HG02885 (cell line): Measurements from ENCODE around the gene LETM1.

Experiments used
- ATAC-seq: cut with Tn5 transposase; IDR thresholded peaks from one replicate; pipeline ENCODE4 v1.9.1; 2021; ENCODE audit warnings: mild to moderate bottlenecking; ENCODE audit not compliant: unreplicated experiment, poor library complexity

LETM1 gene

GRCh38 chr4:1856071-1856942, at the start of gene LETM1:
LETM1 (minus strand) TSS chr4:1856156; CDS start chr4:1855950, 206 bp downstream.
- ATAC-seq, result peak; percentile 93

- ATAC-seq, result no peak
These were observed 48.1 kb upstream of the LETM1 start for GRCh38 chr4:1904042-1904441.

GRCh38 chr4:1903035-1903434, 47.1 kb upstream of the LETM1 start:
- ATAC-seq, result no peak

- no peak for ATAC-seq
These were observed 46.3 kb upstream of the LETM1 start for GRCh38 chr4:1902243-1902642.

DNA sequence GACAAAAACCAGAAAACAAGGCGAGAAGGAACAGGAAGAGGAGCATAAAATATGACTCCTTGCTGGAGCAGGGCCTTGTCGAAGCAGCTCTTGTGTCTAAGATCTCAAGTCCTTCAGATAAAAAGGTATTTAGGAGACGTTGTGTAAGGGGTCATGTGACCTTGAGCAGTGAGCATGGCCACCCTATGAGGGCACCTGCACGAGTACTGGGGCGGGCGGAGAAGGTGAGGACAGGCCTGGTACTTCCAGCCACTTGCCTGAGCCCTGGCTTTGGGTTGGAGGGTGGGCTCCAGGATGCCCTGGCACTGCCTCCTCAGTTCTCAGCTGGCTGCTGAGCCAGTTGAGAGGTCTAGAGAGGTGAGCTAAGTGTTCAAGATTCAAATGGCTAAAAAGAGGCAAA, 45.2 kb upstream of the LETM1 start:
- no peak for ATAC-seq

GRCh38 chr4:1900624-1901023, 44.7 kb upstream of the LETM1 start:
- ATAC-seq, result no peak

GRCh38 chr4:1900087-1900433, 44.1 kb upstream of the LETM1 start:
- ATAC-seq, result no peak

DNA sequence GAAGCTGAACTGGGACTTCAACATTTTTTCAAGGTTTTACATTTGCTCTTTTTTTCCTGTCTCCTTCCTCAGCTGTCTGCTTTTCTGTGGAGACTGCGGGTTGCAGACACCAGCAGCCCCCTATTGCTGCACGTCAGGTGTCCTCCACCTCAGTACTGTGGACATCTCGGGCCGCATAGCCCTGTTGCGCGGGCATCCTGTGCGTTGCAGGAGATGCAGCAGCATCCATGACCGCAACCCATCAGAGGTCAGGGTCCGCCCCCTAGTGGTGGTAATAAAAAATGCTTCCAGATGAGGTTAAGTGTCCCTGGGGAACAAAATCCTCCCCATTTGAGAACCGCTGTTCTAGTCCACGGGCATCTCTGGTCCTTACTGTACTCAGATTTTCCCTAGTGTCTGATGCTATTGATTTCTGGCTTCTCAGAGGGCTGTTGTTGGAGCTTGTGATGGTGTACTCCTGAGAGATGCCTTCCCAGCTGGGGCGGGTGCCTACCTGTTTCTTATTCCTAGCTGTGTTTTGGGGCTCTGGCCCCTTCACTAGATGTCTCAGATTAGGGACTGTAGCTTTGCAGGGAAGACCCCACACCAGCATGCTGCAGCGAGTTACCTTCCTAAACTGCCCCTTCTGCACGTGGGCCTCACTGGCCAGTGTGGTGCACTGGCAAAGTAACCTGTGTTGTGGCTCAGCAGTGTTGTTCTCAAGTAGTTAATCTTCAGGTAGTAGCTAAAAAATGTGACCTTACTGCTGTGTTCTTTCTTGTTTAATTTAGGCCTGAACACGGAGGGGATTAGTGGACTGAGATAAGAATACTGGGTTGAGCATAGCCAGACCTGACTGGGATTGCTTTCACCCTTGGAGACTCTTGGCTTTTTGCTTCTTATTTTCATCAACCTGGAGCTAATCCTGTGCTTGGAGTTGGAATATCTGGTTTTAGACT, 43.5 kb upstream of the LETM1 start:
- ATAC-seq, result peak; percentile 86

DNA sequence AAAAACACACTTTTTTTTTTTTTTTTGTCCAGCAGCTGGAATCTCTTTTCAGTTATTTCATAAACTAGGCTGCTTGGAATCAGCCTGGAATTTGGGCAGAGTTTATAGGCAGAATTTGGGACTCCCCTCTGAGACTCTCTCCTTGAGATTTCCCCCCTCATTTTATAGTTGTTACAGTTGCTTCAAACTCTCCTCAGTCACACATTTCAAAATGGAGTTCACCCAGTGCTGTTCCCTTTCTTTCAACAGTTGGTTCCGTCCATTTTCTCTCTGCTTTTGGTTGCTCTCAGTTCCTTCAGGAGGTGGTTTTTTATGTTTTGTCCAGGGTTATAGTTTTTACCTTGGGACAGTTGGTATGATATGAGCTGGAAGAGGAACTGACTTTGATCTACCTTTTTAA, 42.7 kb upstream of the LETM1 start:
- no peak for ATAC-seq

- ATAC-seq, result no peak
These were observed 42.1 kb upstream of the LETM1 start for GRCh38 chr4:1898007-1898406.

DNA sequence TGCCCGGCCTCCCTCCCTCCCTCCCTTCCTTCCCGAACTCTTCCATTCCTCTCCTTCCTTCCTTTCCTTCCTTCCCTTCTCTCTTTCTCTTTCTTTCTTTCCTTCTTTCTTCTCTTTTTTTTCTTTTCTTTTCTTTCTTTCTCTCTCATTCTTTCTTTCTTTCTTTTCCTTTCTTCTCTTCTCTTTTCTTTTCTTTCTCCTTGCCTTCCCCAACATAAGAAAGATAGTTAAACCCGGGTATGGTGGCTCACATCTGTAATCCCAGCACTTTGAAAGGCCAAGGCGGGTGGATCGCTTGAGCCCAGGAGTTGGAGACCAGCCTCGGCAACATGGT, 40.7 kb upstream of the LETM1 start:
- no peak for ATAC-seq

DNA sequence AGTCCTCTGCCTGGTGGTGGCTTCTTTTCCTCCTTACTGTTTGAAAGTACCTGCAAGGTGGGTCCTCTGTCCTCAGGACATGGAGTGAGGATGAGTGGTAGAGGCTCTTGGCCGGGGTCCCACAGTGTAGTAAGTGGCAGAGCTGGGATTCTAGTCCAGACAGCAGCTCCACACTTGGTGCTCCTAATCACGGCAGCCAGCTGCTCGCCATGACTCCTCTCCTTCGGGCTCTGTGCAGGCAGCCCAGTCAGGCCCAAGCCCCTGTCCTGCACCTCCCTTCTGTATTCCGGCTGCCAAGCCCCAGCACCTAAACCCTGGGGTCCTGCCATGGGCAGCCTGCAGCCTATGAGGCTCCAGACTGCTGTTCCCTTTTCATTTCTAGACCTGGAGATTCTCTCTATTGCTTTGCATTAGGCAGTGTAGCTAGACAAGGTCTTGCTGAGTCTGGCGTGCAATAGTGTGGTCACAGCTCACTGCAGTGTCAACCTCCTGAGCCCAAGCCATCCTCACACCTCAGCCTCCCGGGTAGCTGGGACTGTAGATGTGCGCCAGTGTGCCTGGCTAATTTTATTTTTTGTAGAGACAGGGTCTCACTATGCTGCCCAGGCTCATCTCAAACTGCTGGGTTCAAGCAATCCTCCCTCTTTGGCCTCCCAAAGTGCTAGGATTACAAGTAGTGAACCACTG, 40.2 kb upstream of the LETM1 start:
- ATAC-seq, result no peak

DNA sequence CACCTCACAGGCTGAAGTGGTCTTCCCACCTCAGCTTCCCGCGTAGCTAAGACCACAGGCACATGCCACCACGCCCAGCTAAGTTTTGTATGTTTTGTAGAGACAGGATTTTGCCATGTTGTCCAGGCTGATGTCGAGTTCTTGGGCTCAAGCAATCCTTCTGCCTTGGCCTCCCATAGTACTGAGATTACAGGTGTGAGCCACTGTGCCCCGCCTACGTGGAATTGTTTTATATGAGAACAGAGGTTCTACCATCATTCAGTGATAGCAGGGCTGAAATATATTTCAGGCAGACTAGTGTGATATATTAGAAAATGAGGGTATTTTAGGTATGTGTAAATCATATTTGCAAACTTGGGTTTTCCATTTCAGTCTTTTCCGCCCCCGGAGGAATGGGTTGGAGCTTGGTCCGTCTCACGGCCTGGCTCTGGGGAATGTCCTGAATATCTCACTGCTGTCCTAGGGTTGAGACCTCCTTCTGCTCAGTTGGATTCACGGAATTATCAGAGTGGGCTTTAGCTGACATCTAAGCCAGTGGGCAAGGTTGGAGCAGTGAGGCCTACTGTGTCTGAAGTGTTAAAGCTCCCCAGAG, 35.1 kb upstream of the LETM1 start:
- no peak for ATAC-seq

GRCh38 chr4:1887052-1887451, 31.1 kb upstream of the LETM1 start:
- ATAC-seq, result no peak

GRCh38 chr4:1885414-1885813, 29.5 kb upstream of the LETM1 start:
- no peak for ATAC-seq

DNA sequence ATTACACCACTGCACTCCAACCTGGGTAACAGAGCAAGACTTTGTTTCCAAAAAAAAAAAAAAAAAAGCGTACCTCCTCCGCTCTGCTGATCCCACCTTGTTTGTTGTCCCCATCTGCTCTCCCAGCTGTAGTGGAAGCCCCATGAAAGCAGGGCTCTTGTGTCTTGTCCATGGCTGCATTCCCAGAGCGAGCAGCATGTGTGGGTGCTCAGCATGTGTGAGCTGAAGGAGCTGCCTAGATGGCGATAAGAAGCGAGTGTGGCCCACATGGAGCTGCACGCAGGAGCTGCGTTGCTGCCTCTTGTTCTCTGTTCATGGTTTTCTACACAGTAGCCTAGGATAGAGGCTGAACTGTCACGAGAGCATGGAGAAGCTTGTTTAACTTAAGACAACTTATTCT, 27.6 kb upstream of the LETM1 start:
- ATAC-seq, result no peak

DNA sequence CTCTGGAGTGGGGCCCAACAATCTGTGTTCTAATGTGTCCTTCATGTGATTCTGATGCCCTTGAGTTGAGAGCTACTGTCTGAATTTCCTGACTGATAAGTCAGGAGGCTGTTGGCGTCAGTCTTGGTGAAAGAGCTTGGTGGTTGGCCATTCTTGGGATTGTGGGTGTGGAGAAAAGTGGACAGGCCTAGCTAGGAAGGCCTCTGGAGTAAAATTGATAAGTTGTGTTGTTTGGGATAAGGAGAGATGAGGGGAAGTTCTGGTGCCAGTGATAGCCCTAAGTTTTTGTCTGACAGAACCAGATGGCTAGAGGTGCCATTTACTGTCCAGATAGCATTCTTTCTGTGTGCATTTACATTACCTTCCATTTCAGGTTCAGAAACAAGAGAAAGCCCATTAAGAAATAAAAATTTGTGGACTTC, 26.9 kb upstream of the LETM1 start:
- no peak for ATAC-seq

GRCh38 chr4:1880332-1880731, 24.4 kb upstream of the LETM1 start:
- no peak for ATAC-seq

DNA sequence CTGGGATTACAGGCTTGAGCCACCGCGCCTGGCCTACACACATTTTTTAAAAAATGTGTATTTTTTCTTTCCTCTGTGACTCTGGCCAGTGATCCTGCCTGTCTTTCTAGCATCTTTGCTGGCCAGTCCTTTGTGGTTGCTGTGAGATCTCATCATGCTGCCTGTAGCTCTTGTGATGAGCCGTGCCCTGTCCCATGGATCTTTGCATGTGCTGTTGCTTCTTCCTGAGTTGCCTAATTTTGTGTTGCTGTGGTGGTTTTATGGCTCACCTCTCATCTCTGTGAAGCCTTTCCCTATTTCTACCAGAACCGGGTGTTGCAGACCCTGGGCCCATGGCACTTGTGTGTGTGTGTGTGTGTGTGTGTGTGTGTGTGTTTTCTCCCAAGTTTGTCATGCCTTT, 23.5 kb upstream of the LETM1 start:
- no peak for ATAC-seq

DNA sequence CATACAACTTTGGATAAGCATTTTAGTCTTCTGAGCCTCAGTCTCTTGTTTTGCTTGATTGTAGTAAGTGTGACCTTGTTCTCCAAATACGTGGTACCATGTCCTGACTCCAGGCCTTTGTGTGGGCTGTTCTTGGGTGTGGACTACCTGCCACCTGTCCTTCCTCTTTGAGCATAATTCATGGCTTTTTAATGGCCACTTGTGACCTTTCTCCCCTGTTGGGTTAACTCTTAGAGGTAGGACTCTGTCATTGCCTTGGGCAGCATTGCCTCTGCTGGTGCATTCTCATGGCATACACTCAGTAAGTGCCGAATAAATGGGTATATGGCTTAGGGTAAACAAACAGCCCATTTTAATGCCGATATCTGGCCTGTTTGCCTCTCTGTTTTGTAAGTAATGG, 18.2 kb upstream of the LETM1 start:
- ATAC-seq, result no peak

GRCh38 chr4:1873776-1874175, 17.8 kb upstream of the LETM1 start:
- no peak for ATAC-seq
